Daoy (cell line): ENCODE results near the gene FRMD1. TPM values are rescaled to one million over a fixed set of nuclear protein-coding genes. Genes with fewer than 3 reads are reported as not detected.

ENCODE experiments used
- DNase-seq: peaks from one replicate; pipeline ENCODE4 v3.0.0-alpha.2; 2015; ENCODE audit warnings: low read depth
- total RNA-seq: library from RNA; depleted of rRNA; stranded (reverse); fragments of >200 nt; shearing (Covaris generic); gene quantifications from 2 replicates; pipeline ENCODE4 v1.2.3, GENCODE V29; 2014

The FRMD1 gene
- total RNA-seq, 1 experiment from 2014 or later: not detected

DNA sequence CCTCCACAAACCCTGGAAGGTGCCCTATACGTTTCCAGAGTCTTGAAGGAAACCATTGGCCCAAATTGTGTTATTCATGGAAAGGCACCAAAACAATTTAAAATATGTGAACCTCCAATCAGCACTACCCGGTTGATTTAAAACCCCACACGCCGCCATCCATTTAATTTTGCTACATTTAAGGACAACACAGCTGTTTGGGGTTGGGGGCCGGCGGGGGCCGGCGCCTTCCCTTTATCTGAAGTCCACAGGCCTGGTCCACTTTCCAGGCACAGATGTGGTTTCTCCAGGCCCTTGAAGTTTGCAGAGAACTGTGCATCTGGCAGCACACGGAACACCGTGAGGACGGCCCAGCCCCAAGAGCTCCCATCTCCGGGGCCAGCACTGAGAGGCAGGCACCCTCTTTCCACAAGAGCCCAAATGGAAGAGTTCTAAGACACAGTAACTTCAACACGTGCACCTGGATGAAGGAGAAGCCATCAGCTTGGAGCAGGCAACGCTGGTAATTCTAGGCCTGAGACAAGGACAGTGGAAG, 16.8 kb upstream of the FRMD1 start:
- no peak for DNase-seq

DNA sequence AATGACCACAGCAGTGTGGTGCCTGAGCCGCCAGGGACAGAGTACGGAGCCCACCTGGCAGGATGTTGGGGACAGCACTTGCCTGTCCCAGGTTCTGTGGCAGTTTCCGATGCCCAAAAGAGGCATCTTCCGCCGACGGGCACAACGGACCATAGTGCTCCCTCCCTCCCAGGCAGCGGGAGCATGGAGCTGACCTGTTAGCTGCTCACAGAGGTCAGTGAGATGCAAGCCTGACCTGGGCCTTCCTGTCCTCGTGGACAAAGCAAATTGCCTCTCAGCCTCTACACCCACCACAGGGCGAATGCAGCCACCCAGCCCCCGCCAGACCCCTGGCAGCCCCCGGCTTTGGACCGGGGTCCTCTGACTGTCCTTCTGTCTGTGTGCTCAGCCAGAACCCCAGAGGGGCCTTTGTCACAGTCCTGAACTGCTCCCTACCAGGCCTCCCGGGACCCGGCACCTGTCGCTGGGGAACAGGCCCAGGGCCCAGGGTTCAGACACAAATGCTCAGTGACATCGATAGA, 16.2 kb upstream of the FRMD1 start:
- no peak for DNase-seq

- DNase-seq: no peak
Observed at GRCh38 chr6:168093634-168094033, 14.6 kb upstream of the FRMD1 start.

DNA sequence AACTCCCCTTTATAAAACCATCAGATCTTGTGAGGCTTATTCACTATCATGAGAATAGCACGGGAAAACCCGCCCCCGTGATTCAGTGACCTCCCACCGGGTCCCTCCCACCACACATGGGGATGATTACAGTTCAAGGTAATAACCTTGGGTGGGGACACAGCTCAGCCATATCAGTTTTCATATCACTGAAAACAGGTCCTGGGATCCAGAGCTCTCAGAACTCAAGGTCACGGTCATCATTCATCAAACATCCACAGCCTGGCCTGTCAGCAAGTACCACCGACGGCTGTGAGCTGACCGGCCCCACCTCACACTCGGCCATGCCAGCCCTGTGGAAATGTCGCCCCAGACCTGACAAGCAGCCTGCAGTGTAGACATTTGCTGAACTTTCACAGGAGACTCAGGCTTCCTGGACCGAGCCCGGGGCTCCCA, 14.1 kb upstream of the FRMD1 start:
- no peak for DNase-seq

- no peak for DNase-seq
Observed at GRCh38 chr6:168092541-168092940, 13.5 kb upstream of the FRMD1 start.

DNA sequence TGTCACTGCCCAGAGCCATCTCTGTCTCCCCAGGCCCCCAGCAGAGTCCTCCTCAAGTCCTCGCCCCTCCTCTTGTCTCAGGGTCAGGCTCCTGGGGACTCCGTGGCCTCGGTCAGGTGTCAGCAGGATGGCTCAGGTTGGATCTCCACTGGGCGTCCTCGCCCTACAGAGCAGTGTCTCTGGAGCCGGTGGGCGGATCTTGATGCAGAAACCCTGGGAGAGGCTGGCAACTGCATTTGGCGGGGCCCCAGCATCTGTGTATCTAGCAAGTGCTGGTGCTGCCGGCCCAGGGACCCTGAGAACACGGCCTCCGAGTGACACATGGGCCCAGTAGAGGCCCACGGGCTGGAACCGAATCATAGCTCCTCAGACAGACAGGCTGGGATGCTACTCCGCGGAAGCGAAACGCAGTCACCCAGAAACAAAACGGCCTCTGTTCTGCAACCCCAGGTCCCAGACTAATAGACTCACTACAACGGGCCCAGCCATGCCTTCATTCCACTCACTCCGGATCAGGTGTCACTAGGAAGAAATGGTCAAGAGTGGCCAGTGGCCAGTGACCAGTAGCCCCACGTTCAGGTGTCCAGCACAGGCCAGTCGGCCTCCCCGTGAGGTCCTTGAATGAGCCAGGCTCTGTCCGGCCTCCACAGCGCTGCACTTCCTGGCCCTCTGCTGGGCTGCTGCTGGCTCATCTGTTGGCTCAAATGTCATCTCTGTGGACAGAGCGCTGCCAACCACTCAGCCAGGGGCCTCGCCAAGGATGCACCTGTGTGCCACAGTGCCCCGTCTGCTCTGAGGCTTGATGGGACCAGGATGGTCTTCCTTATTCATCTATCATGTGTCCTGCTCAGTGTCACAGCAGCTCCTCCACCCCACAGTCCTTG, 12.6 kb upstream of the FRMD1 start:
- no peak for DNase-seq

DNA sequence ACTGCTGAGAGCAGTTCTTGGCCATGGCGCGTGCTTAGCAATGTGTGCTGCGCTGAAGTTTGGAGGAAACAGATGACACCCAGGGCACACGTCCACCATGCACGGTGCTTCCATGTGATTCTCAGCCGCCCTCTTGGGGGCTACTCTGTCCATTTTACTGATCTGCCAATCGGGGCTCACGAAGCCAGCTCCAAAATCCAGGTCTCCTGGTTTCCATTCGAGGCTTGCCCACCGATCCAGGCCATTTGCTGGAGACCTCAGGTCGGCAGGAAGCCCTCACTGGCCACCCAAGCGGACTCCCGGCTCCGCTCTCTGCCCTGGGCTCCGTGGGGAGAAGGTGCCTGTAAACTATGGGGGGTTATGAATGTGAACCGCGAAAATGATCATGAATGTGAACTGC, 11.7 kb upstream of the FRMD1 start:
- DNase-seq: no peak

DNA sequence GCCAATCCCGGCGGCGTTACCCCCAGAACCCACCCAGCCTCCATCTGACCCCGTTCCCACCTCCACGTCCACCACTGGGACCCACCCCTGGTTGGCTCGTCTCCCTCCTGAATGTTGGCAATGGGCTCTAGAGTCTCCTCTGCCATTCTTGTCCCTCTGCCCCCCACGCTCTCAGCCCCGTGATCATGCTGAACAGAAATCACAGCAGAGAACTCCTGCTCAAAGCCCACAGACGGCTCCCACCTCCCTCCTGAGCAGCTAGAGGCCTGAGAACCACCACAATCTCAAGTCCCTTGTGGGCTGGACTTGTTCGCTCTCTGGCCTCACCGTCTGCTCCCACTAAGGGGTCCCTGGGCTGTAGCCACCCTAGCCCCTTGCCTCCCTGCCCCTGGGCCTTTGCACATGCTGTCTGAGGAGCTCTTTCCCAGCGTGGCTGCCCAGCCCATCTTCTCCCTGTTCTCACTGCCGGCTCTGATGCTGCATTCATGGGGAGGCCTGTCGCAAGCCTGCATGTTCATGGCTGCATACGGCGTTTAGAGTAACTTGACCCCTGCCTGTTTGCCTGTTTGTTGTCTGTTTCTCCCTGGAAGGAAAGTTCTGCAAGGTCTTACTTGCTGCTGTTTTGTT, 11.2 kb upstream of the FRMD1 start:
- DNase-seq: no peak

- no peak for DNase-seq
Observed at GRCh38 chr6:168089186-168090063, 10.4 kb upstream of the FRMD1 start.

GRCh38 chr6:168088161-168089053, 9.4 kb upstream of the FRMD1 start:
- DNase-seq: no peak

DNA sequence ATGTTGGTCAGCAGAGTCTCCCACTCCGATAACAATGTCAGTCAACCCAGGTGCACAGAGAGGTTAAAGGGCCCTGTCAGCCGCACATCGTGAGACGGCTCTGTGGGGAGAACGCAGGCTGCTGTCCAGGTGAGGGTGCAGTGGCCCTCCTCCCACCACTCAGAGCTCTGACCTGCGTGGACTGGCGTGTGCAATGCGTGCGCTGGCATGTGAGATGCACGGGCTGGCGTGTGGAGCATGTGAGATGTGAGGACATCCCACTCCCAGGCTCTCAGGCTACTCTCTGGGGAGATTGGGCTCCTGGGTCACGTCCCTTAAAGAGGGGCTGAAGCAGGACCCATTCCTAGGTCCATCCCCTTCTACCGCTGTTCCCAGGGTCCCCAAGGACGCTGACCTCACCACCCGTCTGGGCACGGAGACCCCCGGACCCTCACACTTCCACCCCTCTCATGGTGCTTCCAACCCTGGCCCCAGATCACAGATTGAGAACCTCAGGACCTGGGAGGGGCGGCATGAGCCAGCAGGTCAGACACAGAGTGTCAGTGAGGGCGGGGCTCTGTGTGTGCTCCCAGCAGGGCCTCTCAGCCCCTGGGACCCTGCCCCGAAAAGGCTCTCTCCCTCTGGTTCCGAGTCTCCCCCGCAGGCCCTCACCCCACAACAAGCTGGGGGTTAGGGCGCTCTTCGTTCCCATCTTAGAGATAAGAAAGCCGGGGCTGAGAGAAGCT, 8.6 kb upstream of the FRMD1 start:
- no peak for DNase-seq

DNA sequence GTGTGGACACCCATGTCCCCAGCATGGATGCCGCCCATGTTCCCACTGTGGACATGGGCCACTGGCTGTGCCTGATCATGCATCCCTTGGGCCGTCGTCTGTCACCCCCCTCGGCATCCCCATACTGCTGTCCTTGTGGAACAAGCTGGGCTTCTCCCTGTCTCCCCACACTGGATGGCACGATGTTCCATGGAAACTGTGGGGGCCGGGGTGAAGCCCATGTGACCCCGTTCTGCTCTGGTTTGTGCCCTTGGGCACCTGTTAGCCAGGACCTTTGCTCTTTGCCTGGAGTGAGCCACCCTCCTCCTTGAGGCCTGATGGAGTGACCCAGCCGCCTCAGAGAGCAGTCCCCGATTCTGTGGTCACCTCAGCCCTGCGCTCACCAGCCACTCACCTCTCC, 7.6 kb upstream of the FRMD1 start:
- no peak for DNase-seq

- DNase-seq: no peak
Observed at GRCh38 chr6:168086066-168086465, 7.1 kb upstream of the FRMD1 start.

DNA sequence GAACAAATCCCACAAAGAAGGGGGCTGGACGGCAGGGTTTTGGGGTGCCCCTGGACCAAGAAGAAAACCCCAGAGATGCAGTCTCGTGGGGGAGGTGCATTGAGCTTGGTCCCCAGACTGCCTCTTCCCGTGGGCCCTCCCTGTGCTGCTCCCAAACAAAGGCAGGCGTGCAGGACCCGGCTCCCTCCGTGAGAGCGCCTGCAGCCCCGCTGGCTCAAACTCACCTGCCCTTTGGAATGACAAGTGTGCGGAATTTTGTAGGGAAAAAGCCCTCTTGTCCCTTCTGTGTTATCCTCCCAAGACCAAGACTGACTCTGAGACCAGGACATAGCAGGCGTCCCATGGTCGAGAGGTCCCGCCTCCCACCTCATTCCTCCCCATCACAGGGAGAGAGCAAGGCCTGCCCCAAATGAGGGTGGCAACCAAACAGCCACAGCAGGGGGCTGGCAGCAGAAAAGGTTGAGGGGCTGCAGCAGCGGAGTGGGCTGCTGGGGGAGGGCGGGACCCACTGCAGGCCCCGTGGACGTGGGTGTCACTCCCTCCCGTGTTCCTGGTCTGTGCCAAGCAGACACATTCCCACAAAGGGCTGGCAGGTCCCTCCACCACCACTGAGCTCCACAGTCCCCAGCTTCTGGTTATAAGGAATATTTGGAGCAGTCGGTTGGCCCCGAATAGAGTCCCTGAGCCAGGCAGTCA, 5.6 kb upstream of the FRMD1 start:
- DNase-seq: no peak

GRCh38 chr6:168083514-168083885, 4.5 kb upstream of the FRMD1 start:
- DNase-seq: no peak

- DNase-seq: no peak
Observed at GRCh38 chr6:168082860-168083513, 4.0 kb upstream of the FRMD1 start.

- DNase-seq: no peak
Observed at GRCh38 chr6:168081858-168082546, 3.0 kb upstream of the FRMD1 start.

- no peak for DNase-seq
Observed at GRCh38 chr6:168080393-168081077, 1.5 kb upstream of the FRMD1 start.
